NCI-H146 treated with DMSO at 0.1 percent for 48 hours (cell line): ENCODE measurements around the gene PIGW.
A peak's percentile ranks its signal among the peaks of the same experiment; 100 is the strongest.

ENCODE experiments used
- DNase-seq: peaks from one replicate; lab custom pipeline; 2025; ENCODE audit not compliant: unreplicated experiment; lab: John Stamatoyannopoulos, UW

The PIGW gene, protein sequence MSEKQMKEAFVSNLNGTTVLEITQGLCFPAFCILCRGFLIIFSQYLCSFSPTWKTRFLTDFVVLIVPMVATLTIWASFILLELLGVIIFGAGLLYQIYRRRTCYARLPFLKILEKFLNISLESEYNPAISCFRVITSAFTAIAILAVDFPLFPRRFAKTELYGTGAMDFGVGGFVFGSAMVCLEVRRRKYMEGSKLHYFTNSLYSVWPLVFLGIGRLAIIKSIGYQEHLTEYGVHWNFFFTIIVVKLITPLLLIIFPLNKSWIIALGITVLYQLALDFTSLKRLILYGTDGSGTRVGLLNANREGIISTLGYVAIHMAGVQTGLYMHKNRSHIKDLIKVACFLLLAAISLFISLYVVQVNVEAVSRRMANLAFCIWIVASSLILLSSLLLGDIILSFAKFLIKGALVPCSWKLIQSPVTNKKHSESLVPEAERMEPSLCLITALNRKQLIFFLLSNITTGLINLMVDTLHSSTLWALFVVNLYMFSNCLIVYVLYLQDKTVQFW

DNA sequence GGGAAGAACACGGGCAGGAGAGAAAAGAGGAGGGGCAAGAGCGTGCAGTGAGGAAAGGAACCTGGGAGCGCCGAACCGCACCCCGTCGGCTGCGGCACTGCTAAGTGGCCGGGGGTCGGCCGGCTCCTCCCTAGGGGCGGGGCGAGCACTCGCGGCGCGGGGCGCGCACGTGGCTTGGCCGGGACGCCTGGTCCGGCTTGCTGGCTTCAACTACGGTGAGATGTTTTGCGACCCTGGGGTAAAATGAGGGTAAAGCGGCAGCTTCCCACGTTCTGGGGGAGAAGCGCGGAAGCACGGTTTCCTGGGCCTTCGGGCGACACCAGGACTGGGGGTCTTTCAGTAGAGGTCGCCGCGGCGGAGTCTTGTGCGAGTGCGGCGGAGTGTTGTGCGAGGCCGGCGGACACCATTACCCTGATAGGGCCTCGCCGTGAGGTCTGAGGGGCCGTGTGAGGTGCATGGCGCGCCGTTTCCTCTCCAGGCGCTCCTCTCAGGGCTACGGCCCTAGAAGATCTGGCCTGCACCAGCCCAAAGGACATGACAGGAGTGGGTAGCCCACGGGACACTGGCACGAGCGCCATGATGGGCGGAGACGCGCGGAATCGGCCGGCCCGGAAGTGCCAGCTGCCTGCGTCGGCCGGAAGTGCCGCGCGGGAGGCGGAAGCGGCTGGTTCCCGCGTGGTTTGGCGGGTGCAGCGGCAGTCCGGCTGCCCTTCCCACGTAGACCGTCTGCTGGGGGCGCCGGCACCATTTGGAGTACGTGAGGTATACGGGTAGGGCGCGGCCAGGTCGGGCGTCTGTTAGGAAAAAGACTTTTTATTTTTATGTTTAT, at the start of gene PIGW, which contains the start of gene MYO19:
PIGW (plus strand) TSS at position 148 of the 829 bp plus-strand sequence. CDS start 2,115 bp downstream, outside the sequence.
MYO19 (minus strand) TSS at position 29 of the 829 bp plus-strand sequence. CDS start 2,330 bp downstream, outside the sequence.
- peak; percentile 85 for DNase-seq

DNA sequence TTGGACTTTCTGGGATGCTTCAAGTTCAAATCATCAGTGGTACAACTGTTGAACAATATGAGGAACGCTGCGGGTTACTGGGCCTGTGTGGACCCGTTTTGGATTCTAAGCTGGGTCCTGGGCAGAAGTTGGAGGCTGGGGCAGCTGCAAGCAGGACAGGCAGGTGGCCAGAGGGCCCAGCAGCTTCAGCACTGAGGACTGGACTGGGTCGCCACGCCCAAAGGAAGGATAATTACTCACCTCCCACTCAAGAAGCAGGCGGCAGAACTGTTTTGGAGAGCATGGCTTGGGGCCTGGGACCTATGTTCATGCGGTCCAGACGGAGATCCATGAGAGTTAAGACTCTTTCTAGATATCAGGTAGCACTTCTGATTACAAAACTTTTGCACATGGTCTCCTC, 49.8 kb upstream of the PIGW start:
- no peak for DNase-seq

DNA sequence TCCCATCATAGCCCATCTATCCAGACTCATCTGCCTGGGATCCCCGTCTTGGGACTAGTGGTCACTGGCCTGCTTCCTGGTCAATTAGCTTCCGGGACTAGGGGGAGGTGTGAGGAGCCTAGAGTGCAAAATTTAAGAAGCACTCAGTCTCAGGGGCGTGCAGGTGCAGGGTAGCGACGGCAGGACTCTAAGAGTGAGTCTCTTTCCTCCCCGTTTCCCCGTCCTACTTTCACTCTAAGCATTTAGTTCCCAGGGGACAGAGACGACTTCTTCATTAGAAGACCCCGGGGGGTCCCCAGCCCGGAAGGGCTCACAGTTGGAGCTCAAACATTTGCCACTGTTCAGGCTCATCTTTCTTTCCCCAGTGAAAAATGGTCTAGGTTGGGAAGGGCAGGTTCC, 49.0 kb upstream of the PIGW start:
- peak; percentile 57 for DNase-seq

DNA sequence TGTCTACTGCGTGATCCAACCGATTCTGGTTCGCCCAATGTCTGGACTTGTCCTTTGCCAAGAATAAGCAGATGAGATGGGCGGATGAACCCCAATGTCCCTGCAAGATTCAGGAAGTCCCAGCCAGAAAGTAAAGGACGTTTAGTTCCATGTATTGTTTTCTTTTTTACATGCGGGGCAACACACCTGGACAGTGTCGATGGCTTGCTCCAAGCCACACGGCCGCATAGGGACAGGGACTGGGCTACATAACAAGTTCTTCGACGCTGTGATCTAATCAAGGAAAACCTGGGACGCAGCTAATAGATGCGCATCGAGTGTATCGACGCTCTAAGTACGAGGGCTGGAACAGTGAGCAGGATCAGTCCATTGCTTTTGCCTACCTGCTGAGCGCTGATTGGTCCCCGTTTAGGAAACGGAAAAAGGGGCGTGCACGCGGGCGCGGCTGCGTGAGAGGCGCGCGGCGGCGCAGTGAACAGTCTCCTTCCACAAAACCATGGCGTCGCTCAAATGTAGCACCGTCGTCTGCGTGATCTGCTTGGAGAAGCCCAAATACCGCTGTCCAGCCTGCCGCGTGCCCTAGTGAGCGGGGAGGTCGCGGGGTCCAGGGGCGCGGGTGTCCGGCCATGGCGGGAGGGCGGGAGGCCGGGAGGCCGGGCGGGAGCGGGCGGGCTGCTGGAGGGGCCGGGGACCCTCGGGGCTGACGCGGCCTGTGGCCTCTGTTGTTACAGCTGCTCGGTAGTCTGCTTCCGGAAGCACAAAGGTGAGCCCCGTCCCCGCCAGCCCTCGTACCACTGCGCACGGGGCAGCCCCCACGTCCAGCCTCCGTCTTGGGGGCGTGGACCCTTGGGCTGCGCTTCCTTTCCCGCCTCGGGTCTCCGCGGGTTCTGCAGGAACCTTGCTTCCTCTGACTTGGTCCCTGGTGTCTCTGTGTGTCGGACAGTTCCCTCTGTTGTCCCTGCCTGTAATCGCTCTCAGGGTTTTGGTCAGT, 48.3 kb upstream of the PIGW start, which contains the start of gene ZNHIT3:
ZNHIT3 (plus strand) TSS at position 478 of the 991 bp plus-strand sequence; CDS start at position 497, 19 bp downstream.
- peak; percentile 85 for DNase-seq

DNA sequence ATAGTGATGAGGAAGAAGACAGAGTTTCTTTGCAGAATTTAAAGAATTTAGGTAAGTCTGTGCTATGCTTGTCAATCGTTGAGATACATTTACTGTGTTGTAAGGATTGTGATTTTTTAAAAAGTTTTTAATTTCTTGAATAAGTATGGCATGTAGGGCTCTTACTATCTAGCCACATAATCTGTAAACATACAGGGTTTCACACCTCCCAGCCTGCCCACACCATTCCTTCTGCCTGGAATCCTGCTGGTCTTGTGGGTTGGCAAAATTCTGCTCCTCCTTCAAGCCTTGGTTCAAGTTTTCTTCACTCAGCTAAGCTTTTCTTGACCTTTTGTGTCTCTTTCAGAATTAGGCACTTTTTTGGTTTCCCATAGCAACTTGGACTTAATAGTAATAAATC, 40.8 kb upstream of the PIGW start:
- DNase-seq, result no peak

DNA sequence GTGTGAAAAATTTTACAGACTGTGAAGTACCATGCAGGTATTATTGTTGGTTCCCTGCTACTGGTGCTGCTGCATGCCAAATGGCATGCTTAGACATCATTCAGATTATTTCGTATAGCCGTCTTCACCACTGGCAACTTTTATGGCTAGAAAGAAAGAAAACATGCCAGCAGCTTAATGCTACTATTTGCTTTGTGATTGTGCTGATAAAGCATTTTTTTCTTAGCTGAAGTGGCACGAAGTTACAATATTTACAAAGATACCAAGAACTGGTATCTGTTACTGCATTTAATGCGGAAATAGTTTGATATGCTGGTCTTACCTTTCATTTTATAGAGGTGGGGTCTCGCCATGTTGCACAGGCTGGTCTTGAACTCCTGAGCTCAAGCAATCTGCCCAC, 40.1 kb upstream of the PIGW start:
- DNase-seq, result no peak

DNA sequence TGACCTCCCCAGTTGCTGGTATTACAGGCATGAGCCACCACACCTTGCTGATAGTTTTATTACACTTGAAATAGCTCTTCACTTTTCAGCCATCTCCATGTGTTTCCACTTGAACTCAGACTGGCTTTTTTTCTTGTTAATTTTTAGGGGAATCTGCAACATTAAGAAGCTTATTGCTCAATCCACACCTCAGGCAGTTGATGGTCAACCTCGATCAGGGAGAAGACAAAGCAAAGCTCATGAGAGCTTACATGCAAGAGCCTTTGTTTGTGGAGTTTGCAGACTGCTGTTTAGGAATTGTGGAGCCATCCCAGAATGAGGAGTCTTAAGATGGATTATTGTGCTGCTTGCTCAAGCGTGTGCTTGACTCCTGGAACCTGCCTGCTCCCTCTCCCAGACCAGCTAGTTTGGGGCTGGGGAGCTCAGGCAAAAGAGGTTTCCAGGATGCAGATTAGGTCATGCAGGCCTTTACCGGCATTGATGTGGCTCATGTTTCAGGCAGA, 39.7 kb upstream of the PIGW start:
- DNase-seq, result no peak

DNA sequence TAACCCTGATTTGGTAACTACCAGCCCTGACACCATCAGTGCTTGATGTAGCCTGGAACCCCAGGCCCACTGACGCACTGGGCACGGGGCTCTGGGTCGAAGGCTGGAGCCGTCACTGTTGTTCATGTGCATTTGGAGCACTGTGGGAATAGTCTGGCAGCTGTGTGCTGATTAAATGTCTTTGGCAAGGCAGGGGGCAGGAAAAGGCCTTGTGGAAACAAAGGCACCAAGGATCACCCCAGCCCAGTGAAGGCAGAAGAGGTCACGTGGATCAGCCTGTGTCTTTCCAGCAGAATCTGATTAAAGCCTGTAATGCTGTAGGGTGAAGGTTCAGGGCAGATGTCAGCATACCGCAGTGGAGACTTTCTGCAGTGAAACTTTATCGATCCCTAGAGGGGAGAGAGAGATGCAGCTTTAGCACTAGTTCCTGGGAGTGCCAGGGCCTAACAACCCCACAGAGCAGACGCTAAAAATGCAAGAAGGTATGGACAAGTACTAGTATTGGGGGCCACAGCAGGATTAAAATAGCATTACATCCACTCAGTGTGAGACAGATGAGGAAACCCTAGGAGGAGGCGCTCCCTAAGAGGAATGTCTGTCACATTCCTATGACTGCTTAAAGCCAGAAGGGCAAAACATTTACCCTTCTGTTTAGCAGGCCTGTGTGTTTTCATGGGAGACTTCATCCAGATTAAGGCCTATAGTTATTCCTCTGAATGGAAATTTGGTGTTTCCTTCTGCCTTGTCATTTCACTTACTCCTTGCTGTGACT, 38.6 kb upstream of the PIGW start:
- no peak for DNase-seq

DNA sequence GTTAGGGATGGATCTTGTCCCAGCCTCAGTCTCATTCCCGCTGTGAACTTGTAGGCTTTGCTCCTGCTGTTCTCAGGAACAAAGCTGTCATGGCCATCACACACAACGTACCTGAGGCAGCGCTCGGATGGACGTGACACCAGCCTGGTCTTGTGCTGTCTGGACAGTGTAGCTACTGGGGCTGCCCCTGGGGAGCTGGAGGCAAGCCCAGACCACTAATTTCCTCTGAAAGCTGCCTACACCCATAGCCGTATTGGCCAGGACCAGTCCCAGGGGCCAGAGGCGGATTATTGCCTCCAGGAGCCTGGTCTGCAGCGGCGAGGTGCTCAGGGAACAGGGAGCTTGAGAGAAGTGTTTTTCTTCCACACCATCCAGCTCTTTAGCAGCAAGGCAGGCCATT, 36.6 kb upstream of the PIGW start:
- DNase-seq, result no peak

DNA sequence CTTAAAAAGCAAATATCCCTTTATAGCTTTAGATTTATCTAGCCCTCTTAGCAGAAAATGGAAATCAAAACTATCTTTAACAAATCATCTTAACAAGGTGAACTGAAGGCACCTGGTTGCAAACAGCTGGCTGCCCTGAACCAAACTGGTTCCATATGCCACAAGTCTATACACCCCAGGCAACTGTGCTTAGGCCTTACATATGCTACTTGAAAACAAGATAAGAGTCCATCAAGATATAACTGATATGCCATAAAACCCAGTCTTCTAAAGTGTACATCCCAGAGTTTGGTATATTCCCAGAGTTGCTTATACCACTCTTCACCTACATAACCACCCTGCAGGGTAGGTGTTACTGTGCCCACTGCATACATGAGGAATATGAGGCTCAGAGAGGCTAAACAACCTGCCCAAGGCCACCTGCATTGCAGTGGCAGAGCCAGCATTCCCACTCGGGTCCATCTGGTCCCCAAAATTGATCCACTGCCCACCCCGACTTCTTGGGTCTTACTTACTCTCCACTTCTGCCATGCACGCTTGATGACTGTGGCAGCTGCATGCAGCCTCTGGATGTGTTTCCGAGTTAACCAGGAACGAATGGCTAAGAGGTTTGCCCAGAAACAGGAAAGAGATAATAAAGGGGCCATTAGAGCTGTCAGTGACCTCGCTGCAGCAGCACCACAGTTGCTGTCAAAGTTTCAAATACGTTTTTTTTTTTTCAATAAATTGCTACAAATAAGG, 36.1 kb upstream of the PIGW start:
- no peak for DNase-seq

DNA sequence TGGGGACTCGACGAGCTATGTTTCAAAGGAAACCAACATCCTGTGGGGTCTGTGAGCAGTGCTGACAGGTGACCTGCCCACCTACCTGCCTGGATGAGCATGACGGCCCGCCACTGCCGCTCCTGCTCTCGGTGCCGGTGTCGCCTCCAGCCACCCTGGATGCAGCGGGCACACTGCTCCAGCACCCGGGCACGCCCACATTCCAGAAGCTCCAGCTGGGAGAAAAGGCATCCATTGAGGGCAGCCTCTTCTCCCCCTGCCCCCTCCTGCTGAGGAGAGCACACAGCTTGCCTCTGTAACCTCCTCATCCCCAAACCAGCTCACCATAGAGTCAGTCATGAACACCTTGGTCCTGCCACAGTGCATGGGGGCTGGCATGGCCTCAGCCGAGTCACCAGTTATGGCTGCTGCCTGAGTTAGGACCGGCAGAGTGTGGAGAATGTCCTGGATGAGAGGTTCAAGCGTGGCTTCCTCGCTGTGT, 34.0 kb upstream of the PIGW start:
- DNase-seq, result no peak

DNA sequence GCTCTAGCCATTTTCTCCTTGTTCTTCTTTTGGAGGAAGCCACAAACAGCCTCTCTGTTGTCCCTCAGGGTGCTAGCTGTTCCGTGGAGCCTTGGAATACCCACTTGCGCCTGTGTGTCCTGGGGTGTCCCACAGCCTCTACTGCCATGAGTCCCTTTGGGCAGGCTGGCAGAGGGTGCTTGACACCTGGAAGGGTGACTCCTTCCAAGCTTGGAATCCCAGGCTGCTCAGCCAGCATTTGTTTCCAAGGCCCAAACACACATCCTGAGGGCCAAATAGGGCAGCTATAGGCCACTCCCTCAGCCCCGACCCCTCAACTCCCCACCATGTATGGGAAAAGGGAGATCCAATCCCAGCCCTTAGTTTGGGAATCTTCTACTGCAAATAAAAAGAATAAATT, 33.4 kb upstream of the PIGW start:
- DNase-seq, result no peak

DNA sequence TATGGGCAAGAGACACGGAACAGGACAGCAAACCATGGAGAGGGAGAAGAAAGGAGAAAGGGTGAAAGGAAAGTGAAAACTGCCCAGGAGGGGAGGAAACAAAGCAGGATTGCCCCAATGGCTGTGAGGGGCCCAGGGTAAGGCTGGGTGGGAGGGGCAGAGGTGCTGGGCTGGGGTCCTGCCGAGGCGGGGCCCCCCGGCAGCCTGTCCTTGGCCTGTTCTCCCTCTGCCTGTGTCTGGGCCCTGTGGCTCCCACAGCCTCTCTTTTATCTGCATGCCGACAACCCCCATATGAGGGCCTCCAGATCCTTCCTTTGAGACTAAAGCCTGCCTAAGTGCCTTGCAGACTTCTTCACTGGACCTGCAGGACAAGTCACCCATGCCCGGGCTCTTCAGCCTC, 32.8 kb upstream of the PIGW start:
- no peak for DNase-seq

DNA sequence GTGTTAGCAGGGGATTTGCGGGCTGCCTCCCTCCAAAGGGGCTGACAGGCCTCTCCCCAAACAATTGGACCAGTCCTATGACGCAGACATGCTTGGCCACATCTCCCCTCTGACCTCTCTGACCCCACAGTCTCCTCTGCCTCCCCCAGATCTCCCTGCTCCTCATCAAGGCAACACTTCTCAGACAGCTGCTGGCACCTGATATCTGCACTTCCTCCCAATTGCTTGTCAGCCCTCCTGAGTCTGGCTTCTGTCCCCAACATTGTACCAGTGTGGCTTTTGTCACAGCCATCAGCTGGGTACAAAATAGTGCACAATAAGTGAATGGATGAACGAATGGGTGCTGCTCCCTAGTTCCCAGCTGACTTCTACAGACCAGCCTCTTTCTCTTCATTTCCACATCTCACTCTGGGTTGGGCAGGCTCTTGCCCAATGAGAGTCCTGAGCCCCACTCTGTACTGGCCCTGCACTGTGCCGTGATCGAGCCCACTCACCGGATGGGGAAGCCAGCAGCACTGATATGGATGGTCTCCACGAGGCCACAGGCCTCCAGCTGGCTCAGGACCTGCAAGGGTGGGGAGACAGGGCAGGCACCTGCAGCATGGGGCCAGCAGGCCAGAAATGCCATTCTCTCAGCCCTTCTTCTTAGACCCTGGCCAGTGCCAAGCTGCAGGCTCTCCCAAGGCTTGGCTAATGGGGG, 31.2 kb upstream of the PIGW start:
- no peak for DNase-seq

DNA sequence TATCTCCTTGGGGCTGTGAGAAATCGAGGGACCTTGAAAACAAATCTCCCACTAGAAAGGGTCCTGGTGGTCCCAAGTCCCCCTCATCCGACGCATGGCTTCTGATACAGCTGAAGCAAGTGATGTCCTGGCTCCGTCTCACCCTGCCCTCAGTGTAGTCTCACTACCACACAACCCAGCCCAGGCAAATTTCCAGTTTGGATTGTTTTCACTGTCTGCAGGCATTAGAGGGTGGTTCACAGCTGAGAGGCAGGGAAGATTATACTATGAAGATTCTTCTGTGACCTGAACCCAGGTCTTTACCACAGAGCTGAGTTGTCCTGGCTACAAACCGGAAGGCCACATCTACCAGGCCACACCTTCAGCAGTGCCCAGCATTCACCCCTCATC, 30.6 kb upstream of the PIGW start:
- DNase-seq, result no peak

DNA sequence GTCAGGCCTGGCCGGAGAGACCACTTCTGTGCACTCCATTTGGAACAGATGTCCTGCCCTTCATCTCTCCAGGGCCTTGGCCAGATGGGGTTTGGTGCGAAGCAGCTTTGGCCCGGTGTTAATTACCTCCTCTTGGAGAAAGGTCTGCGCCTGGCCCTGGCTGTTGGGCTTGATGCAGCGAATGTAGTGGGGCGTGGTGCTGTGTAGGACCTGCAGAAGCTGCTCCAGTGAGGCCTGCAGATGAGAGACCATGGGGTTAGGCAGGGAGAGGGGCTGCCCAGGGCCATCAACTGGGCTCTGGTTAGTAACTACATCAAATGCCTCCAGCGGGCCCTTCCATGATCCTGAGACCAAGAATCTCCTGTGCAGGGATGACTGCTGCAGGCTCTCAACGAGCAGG, 29.6 kb upstream of the PIGW start:
- no peak for DNase-seq

DNA sequence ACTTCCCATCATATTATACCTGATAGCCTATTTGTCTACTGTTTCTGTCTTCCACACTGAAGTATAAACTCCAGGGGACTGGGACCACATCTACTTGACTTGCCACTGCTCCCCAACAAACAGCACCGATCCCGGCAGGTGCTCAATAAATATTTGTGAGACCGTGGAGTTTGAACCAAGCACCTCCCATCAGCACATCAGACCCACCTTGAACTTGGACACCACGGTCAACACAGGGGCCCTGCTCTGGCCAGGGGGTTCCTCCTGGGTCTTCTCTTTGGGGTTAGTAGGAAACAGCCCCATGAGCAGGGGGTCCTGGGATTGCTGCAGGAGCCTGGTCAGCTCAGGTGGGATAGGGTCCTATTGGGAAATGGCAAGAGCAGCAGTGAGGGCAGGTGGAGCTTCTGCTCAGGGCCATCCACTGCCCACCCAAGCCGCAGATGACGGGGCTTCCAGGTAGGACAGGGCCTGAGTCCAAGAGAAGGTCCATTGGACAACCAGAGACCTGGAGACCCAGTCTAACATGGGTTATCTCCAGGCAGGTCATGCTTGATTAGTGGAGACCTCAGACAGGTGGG, 28.4 kb upstream of the PIGW start:
- no peak for DNase-seq

DNA sequence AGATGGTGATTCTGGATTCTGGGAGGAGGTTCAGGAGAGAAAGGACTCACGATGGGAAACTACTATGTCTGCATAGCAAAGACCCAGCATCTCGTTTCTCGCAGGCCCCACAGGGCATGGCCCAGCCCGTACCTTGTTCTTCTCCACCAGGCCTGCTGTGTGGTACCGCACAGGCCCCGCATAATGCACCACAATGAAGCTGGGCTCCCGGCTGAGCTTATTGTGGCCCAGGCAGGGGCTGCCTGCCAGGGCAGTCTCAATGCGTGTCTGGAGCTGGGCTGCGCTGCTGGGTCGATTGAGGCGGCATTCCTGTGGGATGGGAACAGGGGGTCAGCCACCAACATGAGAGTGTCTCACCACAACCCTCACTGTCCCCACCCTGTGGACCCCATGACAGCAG, 28.0 kb upstream of the PIGW start:
- DNase-seq, result no peak
